A549 (cell line): ENCODE data around the gene ACAP1. TPM values are rescaled to one million over a fixed set of nuclear protein-coding genes. Genes with fewer than 3 reads are reported as not detected.
A peak's percentile ranks its signal among the peaks of the same experiment; 100 is the strongest.

Source experiments
- ATAC-seq, 2 experiments: fragments of 200-7000 bp in 1 of 2; fragments of >200 bp in 1 of 2; cut with Nextera tagmentation in 1 of 2; cut with Tn5 transposase in 1 of 2; 3 replicates each; pipeline versions ENCODE4 v1.8.0 to v1.9.1; 2018 to 2020; ENCODE audit warnings: mild to moderate bottlenecking in 1 of 2, moderate library complexity in 1 of 2
- CTCF ChIA-PET: fragments of 300-600 bp; sonication (Branson Sonifier 250); formaldehyde crosslinking; extraction: SDS; loops from one replicate; lab custom pipeline; 2021; ENCODE audit warnings: antibody characterized with exemption, inconsistent platforms; lab: Yijun Ruan, JAX
- POLR2A ChIA-PET: fragments of 350-600 bp; formaldehyde crosslinking; extraction: SDS; loops from one replicate; lab custom pipeline; 2021; ENCODE audit warnings: antibody characterized with exemption, inconsistent platforms; lab: Yijun Ruan, JAX
- DNase-seq, 2 experiments: peaks; one replicate each; pipeline versions ENCODE4 v3.0.0 to v3.0.0-alpha.2; 2011 to 2016; ENCODE audit warnings: low read depth in 1 of 2, low spot score in 1 of 2
- FAIRE-seq: peaks from 2 replicates; lab custom pipeline; 2011; peaks lifted over from hg19 to GRCh38; lab: Jason Lieb, UNC
- H3K27ac ChIP-seq, 2 experiments: fragments of >200 bp; sonication (Bioruptor Twin); formaldehyde crosslinking; 3 replicates each; pipeline ENCODE4 v1.5.1; 2016 to 2017
- H3K4me1 ChIP-seq: fragments of >200 bp; sonication (Bioruptor Twin); formaldehyde crosslinking; 3 replicates; pipeline ENCODE4 v1.6.1; 2016
- H3K4me2 ChIP-seq: fragments of >200 bp; sonication (Bioruptor Twin); formaldehyde crosslinking; 3 replicates; pipeline ENCODE4 v1.6.1; 2016
- H3K4me3 ChIP-seq: fragments of >200 bp; sonication (Bioruptor Twin); formaldehyde crosslinking; 3 replicates; pipeline ENCODE4 v1.5.1; 2016
- H3K9me3 ChIP-seq: fragments of >200 bp; sonication (Bioruptor Twin); formaldehyde crosslinking; 3 replicates; pipeline ENCODE4 v1.6.1; 2016
- CHD2 ChIP-seq: fragments of 150-350 bp; IDR thresholded peaks from 2 replicates; pipeline ENCODE4 v1.6.1; 2014; ENCODE audit warnings: low read length; ENCODE audit not compliant: partially characterized antibody
- EHF ChIP-seq: fragments of 250-450 bp; sonication (Bioruptor Pico); IDR thresholded peaks from 2 replicates; pipeline ENCODE4 v1.5.0; 2020; ENCODE audit warnings: mild to moderate bottlenecking
- EHMT2 ChIP-seq: fragments of 200-600 bp; sonication (generic); IDR thresholded peaks from 2 replicates; pipeline ENCODE4 v1.6.1; 2016; ENCODE audit warnings: antibody characterized with exemption, low read depth, mild to moderate bottlenecking, moderate library complexity
- ESRRA ChIP-seq: fragments of 150-350 bp; IDR thresholded peaks from 2 replicates; pipeline ENCODE4 v1.6.1; 2014; ENCODE audit warnings: mild to moderate bottlenecking, low read length, borderline replicate concordance
- FOSB ChIP-seq: fragments of 250-450 bp; sonication (Bioruptor Pico); IDR thresholded peaks from 2 replicates; pipeline ENCODE4 v1.5.0; 2020; ENCODE audit warnings: mild to moderate bottlenecking, moderate library complexity
- HOXA7 ChIP-seq: fragments of 250-450 bp; sonication (Bioruptor Pico); IDR thresholded peaks from 2 replicates; pipeline ENCODE4 v1.5.0; 2020; ENCODE audit warnings: mild to moderate bottlenecking, moderate library complexity
- HOXB13 ChIP-seq: fragments of 250-450 bp; sonication (Bioruptor Pico); IDR thresholded peaks from 2 replicates; pipeline ENCODE4 v1.5.0; 2020; ENCODE audit warnings: low read depth, mild to moderate bottlenecking, moderate library complexity
- HOXB5 ChIP-seq: fragments of 250-450 bp; sonication (Bioruptor Pico); IDR thresholded peaks from 2 replicates; pipeline ENCODE4 v1.5.0; 2020; ENCODE audit warnings: mild to moderate bottlenecking, moderate library complexity
- JUN ChIP-seq, 2 experiments: fragments of >200 bp; sonication (Bioruptor Twin); formaldehyde crosslinking; IDR thresholded peaks; 2 replicates in 1 of 2; 3 replicates in 1 of 2; pipeline ENCODE4 v1.6.1; 2016 to 2017
- KDM1A ChIP-seq: fragments of 200-600 bp; sonication (generic); IDR thresholded peaks from 2 replicates; pipeline ENCODE4 v1.6.1; 2016; ENCODE audit warnings: low read depth, mild to moderate bottlenecking
- NPAS2 ChIP-seq: fragments of 250-450 bp; sonication (Bioruptor Pico); IDR thresholded peaks from 2 replicates; pipeline ENCODE4 v1.8.0; 2022; ENCODE audit warnings: mild to moderate bottlenecking, moderate library complexity, borderline replicate concordance
- POLR2A ChIP-seq: IDR thresholded peaks from 2 replicates; pipeline ENCODE4 v1.6.1; 2012; ENCODE audit warnings: mild to moderate bottlenecking, low read length
- POLR2AphosphoS2 ChIP-seq: conservative IDR thresholded peaks from 2 replicates; pipeline ENCODE4 v1.6.1; 2012; ENCODE audit warnings: low read length, improper control_type of control experiment, inconsistent platforms
- RARB ChIP-seq: fragments of 250-450 bp; sonication (Bioruptor Pico); IDR thresholded peaks from 2 replicates; pipeline ENCODE4 v1.8.0; 2021; ENCODE audit warnings: mild to moderate bottlenecking, moderate library complexity
- RNF2 ChIP-seq: fragments of 200-600 bp; sonication (generic); IDR thresholded peaks from 2 replicates; pipeline ENCODE4 v1.6.1; 2016; ENCODE audit warnings: low read depth, mild to moderate bottlenecking, antibody characterized with exemption, moderate library complexity, borderline replicate concordance
- SMC3 ChIP-seq: fragments of >200 bp; sonication (Bioruptor Twin); formaldehyde crosslinking; IDR thresholded peaks from 3 replicates; pipeline ENCODE4 v1.6.1; 2018; ENCODE audit warnings: inconsistent platforms
- TFCP2L1 ChIP-seq: fragments of 250-450 bp; sonication (Bioruptor Pico); IDR thresholded peaks from 2 replicates; pipeline ENCODE4 v1.5.0; 2021; ENCODE audit warnings: mild to moderate bottlenecking
- TP53 ChIP-seq: fragments of 250-450 bp; sonication (Bioruptor Pico); IDR thresholded peaks from 2 replicates; pipeline ENCODE4 v1.5.0; 2021; ENCODE audit warnings: mild to moderate bottlenecking, moderate library complexity
- ZFP36 ChIP-seq: fragments of 450-650 bp; IDR thresholded peaks from 2 replicates; pipeline ENCODE4 v1.6.1; 2014; ENCODE audit warnings: borderline replicate concordance; ENCODE audit not compliant: partially characterized antibody
- WGBS: methylation state at CpG from one replicate; pipeline ENCODE4 v1.1.6; 2017; ENCODE audit errors: missing lambda C conversion rate; 5-methylcytosine and 5-hydroxymethylcytosine counted together
- polyA plus RNA-seq, 4 experiments: library from polyadenylated mRNA; depleted of rRNA in 3 of 4; stranded (reverse); fragments of >200 nt; fragmentation: RNase III in 1 of 4; extraction: RNeasy Plus Mini Kit Qiagen cat#74134 plus additional on column Dnase treatment in 1 of 4; gene quantifications; 2 replicates in 3 of 4; 3 replicates in 1 of 4; pipeline ENCODE4 v1.2.3, GENCODE V29; 2011 to 2017
- TF ChIP-seq, protein P1 (sequence below): fragments of >200 bp; sonication (Bioruptor Twin); formaldehyde crosslinking; IDR thresholded peaks from 3 replicates; pipeline ENCODE4 v1.6.1; 2016
- TF ChIP-seq, protein P2 (sequence below): IDR thresholded peaks from 2 replicates; pipeline ENCODE4 v1.6.1; 2012
- TF ChIP-seq, protein P3 (sequence below): IDR thresholded peaks from 2 replicates; pipeline ENCODE4 v1.6.1; 2012

The ACAP1 gene
- polyA plus RNA-seq, 2 of the 4 experiments (the other 2 are of a cell fraction), result 0.41 to 1.3 TPM

DNA sequence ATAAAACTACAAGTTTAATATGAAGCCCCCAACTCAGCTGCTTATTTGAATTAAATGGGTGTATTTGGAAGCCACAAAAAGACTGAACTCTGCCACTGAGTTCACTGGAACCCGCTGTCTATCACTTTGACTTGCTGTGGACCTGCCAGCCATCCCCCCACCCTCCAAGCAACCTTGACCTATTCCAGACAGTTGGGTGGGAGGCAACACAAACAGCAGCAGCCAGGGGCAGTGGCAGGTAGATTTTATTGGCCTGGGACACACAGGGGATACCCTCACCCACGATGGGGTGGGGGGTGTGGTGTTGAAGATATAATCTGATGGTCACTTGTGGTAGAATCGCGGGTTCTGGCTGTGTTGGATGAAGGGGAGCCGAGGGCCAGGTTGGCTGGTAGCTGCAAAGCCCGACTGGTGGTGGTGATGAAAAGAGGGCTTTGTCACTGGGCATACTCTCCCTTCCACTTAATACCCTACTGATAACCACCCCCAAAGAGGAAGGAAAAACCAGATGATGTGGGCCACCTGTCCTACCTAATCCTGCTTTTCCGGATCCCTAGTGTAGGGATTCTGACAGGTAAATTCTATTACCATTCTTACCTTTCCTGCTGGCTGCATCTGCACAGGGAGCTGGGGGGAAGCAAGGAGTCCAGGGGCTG is 23.8 kb upstream of the ACAP1 start:
- no peak for ATAC-seq
- H3K9me3 ChIP-seq, result no peaks in the 10 kb centered on the region
- TF ChIP-seq, protein P1, sequence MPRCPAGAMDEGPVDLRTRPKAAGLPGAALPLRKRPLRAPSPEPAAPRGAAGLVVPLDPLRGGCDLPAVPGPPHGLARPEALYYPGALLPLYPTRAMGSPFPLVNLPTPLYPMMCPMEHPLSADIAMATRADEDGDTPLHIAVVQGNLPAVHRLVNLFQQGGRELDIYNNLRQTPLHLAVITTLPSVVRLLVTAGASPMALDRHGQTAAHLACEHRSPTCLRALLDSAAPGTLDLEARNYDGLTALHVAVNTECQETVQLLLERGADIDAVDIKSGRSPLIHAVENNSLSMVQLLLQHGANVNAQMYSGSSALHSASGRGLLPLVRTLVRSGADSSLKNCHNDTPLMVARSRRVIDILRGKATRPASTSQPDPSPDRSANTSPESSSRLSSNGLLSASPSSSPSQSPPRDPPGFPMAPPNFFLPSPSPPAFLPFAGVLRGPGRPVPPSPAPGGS, result peak; percentile 32; the same call in 1 of the 3 replicates
- peak; percentile 16; the same call in 1 of the 2 replicates for TF ChIP-seq POLR2A
- no peak for TF ChIP-seq HOXB13 (CRISPR knock-in tag)
- TF ChIP-seq JUN (IDR thresholded peaks at IDR 0.05), result peak in 1 of 2 experiments; percentile 46; a peak in 2 of 5 replicates
- TF ChIP-seq EHF, result 0 out of 2 replicates have a peak, but pooled peaks have one; percentile 15
- H3K4me2 ChIP-seq, result peak overlapping the region; percentile 90
- H3K4me3 ChIP-seq, result no peak overlapping the region
- POLR2A ChIA-PET, result interaction anchor here (1.0 to 4.0 kb wide), 5 partner anchors 9 to 91 kb away, joined by 3 to 22 read pairs (median 4); partner anchors contain the start of genes NEURL4 and TMEM256
- 72% methylated on average over 7 of the region's 7 CpGs for WGBS
- CTCF ChIA-PET, result interaction anchor here (0.8 to 6.1 kb wide), 10 partner anchors 9 to 92 kb away, joined by 3 to 58 read pairs (median 5); partner anchors contain the start of gene SLC2A4
- 0 out of 6 replicates have a peak overlapping the region, but pooled peaks of 1 of the 2 experiments have one; percentile 6 for H3K27ac ChIP-seq
- FAIRE-seq, result no peak
- no peak for DNase-seq
- H3K4me1 ChIP-seq, result peaks cover 57% of the 10 kb centered on the region

DNA sequence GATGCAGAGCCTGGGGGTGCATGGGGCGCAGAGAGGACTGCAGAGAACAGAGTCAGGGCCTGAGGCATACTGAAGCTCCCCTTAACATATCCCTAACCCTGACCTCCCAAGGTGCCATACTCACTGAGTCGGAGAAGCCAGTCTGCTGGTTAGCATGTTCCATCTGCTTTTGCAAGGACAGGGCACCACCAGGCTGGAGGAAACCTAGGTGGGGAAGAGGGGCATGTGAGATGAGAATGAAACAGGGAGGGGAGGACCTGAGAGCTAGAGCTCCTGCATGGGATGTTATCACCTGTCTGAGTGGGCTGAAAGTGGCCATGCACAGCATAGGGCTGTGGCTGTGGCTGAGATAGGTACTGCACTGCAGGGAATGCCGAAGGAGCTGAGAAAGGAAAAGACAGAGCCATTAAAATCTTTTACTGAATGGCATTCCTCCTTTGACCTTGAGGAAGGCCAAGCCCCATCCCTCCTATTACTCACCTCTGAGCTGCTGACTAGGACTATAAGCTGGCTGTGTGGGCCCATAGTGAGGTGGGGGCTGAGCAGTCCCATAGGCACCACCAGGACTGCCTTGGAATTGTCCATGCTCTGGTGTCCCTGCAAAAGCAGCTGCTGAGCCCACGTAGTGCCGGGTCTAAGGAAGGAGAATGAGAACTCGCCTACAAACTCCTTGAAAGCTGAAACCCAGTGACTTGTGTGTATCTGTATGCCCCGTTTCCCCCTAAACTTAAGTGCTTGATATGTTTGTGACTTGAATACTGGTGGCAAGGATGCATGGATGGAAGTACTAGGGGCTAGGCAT is 23.0 kb upstream of the ACAP1 start:
- H3K27ac ChIP-seq, result 0 out of 6 replicates have a peak overlapping the region, but pooled peaks of 1 of the 2 experiments have one; percentile 6
- no peaks in the 10 kb centered on the region for H3K9me3 ChIP-seq
- FAIRE-seq, result no peak
- DNase-seq, result peak; percentile 54 to 67
- peaks cover 57% of the 10 kb centered on the region for H3K4me1 ChIP-seq
- TF ChIP-seq KDM1A (no peak), HOXB5 (CRISPR knock-in tag) (no peak), TP53 (CRISPR knock-in tag) (peak; percentile 89), FOSB (CRISPR knock-in tag) (peak; percentile 76; the same call in 1 of the 2 replicates), TFCP2L1 (peak; percentile 69; the same call in 1 of the 2 replicates), RARB (CRISPR knock-in tag) (peak; percentile 77; the same call in 1 of the 2 replicates), CHD2 (no peak), JUN (IDR thresholded peaks at IDR 0.05) (peak in 1 of 2 experiments; percentile 31; a peak in 3 of 5 replicates), EHMT2 (no peak), POLR2A (no peak), RNF2 (no peak), ESRRA (peak; percentile 71; the same call in 1 of the 2 replicates), HOXA7 (peak; percentile 90; the same call in 1 of the 2 replicates), EHF (0 out of 2 replicates have a peak, but pooled peaks have one; percentile 5), NPAS2 (no peak), POLR2AphosphoS2 (peak; percentile 89), SMC3 (no peak), ZFP36 (no peak)
- TF ChIP-seq, protein P1, result no peak; the same call in 2 of the 3 replicates
- TF ChIP-seq, protein P2, sequence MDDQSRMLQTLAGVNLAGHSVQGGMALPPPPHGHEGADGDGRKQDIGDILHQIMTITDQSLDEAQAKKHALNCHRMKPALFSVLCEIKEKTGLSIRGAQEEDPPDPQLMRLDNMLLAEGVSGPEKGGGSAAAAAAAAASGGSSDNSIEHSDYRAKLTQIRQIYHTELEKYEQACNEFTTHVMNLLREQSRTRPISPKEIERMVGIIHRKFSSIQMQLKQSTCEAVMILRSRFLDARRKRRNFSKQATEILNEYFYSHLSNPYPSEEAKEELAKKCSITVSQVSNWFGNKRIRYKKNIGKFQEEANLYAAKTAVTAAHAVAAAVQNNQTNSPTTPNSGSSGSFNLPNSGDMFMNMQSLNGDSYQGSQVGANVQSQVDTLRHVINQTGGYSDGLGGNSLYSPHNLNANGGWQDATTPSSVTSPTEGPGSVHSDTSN, result peak; percentile 70
- TF ChIP-seq, protein P3, sequence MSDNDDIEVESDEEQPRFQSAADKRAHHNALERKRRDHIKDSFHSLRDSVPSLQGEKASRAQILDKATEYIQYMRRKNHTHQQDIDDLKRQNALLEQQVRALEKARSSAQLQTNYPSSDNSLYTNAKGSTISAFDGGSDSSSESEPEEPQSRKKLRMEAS, result no peak
- H3K4me2 ChIP-seq, result peak overlapping the region; percentile 90
- ChIA-PET POLR2A (interaction anchor here (0.7 to 4.0 kb wide), 7 partner anchors 8 to 93 kb away, joined by 3 to 22 read pairs (median 4); partner anchors contain the start of genes NEURL4 and TMEM256), CTCF (interaction anchor here (0.8 to 6.1 kb wide), 12 partner anchors 9 to 247 kb away, joined by 3 to 58 read pairs (median 5); partner anchors contain the start of gene SLC2A4)
- ATAC-seq, result peak; percentile 33 to 62
- no peak overlapping the region for H3K4me3 ChIP-seq
- 83% methylated on average over 7 of the region's 7 CpGs for WGBS
